SH-SY5Y (cell line): Measurements from ENCODE around the gene BCKDHB.

Source experiments
- GATA2 ChIP-seq: IDR thresholded peaks from 2 replicates; pipeline ENCODE4 v1.6.1; 2011; ENCODE audit warnings: mild to moderate bottlenecking, low read depth, low read length
- GATA3 ChIP-seq: IDR thresholded peaks from 2 replicates; pipeline ENCODE4 v1.6.1; 2011; ENCODE audit warnings: low read depth, mild to moderate bottlenecking, low read length, moderate library complexity

DNA sequence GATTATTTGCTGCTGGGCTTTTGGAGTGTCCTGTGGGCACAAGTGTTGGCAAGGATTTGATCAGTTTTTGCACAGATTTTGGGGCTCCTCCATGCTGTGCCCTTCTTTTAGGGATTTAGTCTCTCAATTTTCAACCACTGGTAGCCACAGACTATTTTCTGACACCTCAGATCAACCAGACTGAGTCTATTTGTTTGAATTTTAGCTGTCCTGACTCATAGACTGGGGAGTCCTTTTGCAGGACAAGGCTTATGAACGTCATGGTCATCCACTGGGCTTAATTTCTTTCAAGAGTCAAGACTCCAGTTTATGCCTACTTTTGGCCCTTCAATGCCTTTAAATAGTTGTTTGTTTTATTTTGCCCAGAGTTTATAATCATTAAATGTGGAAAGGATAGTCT lies 59.3 kb downstream of the BCKDHB start:
- TF ChIP-seq GATA2, result no peak
- no peak for TF ChIP-seq GATA3
